OCI-LY1 (cell line): Measurements from ENCODE around the gene DUS2.

Experiments used
- H2AFZ ChIP-seq: fragments of 200-600 bp; sonication (generic), shearing (Covaris generic); 2 replicates; pipeline ENCODE4 v1.6.0; 2014; ENCODE audit warnings: antibody characterized with exemption, mild to moderate bottlenecking, low read length
- H3F3A ChIP-seq: fragments of 200-600 bp; sonication (generic), shearing (Covaris generic); 2 replicates; pipeline ENCODE4 v1.6.0; 2014; ENCODE audit warnings: mild to moderate bottlenecking, antibody characterized with exemption, low read length, moderate library complexity; ENCODE audit not compliant: insufficient read depth
- H3K27ac ChIP-seq: fragments of 200-600 bp; sonication (generic); 2 replicates; pipeline ENCODE4 v1.5.1; 2014; ENCODE audit warnings: low read length, mixed run types, mild to moderate bottlenecking, low read depth; ENCODE audit not compliant: poor library complexity, severe bottlenecking
- H3K27me3 ChIP-seq: fragments of 200-600 bp; sonication (generic); 2 replicates; pipeline ENCODE4 v1.6.0; 2014; ENCODE audit warnings: antibody characterized with exemption, mild to moderate bottlenecking, low read length, moderate library complexity; ENCODE audit not compliant: insufficient read depth
- H3K36me3 ChIP-seq: fragments of 200-600 bp; sonication (generic); 2 replicates; pipeline ENCODE4 v1.6.1; 2014; ENCODE audit warnings: mild to moderate bottlenecking, antibody characterized with exemption, low read length, moderate library complexity, mixed read lengths; ENCODE audit not compliant: insufficient read depth
- H3K4me1 ChIP-seq: fragments of 200-600 bp; sonication (generic); 2 replicates; pipeline ENCODE4 v1.5.1; 2014; ENCODE audit warnings: mild to moderate bottlenecking, low read length, moderate library complexity; ENCODE audit not compliant: insufficient read depth, severe bottlenecking
- H3K4me2 ChIP-seq: fragments of 200-600 bp; sonication (generic), shearing (Covaris generic); 2 replicates; pipeline ENCODE4 v1.6.1; 2014; ENCODE audit warnings: low read length
- H3K4me3 ChIP-seq: fragments of 200-600 bp; sonication (generic); 2 replicates; pipeline ENCODE4 v1.5.1; 2014; ENCODE audit warnings: low read length, low read depth, mild to moderate bottlenecking, mixed read lengths; ENCODE audit not compliant: poor library complexity, severe bottlenecking
- H3K79me2 ChIP-seq: fragments of 200-600 bp; shearing (Covaris generic); 2 replicates; pipeline ENCODE4 v1.6.1; 2016; ENCODE audit warnings: mixed run types, low read length, mixed read lengths; ENCODE audit not compliant: insufficient read depth
- H3K9ac ChIP-seq: fragments of 200-600 bp; sonication (generic), shearing (Covaris generic); 2 replicates; pipeline ENCODE4 v1.6.1; 2014; ENCODE audit warnings: mild to moderate bottlenecking, low read length, mixed read lengths
- H3K9me2 ChIP-seq: fragments of 200-600 bp; sonication (generic), shearing (Covaris generic); 2 replicates; pipeline ENCODE4 v1.6.1; 2014; ENCODE audit warnings: low read depth, mild to moderate bottlenecking, low read length, mixed read lengths
- H3K9me3 ChIP-seq: fragments of 200-600 bp; shearing (Covaris generic); 2 replicates; pipeline ENCODE4 v1.6.1; 2014; ENCODE audit warnings: low read length, mixed read lengths
- H4K20me1 ChIP-seq: fragments of 200-600 bp; sonication (generic), shearing (Covaris generic); 2 replicates; pipeline ENCODE4 v1.6.0; 2016; ENCODE audit warnings: mild to moderate bottlenecking, low read length; ENCODE audit not compliant: insufficient read depth
- CTCF ChIP-seq: fragments of 200-600 bp; sonication (generic), shearing (Covaris generic); IDR thresholded peaks from 2 replicates; pipeline ENCODE4 v1.5.1; 2017; ENCODE audit warnings: mild to moderate bottlenecking, antibody characterized with exemption, low read length, moderate library complexity, mixed read lengths
- EZH2 ChIP-seq: fragments of 200-600 bp; sonication (generic), shearing (Covaris generic); IDR thresholded peaks from 2 replicates; pipeline ENCODE4 v1.8.0; 2017; ENCODE audit warnings: borderline replicate concordance, mixed run types, mild to moderate bottlenecking, antibody characterized with exemption, low read length, moderate library complexity, mixed read lengths

Gene DUS2

GRCh38 chr16:68046106-68046505 is 23.0 kb downstream of the DUS2 start:
- Histone ChIP-seq H3F3A (no peaks in the 10 kb centered on the region), H3K4me2 (no peak overlapping the region), H3K27ac (no peak overlapping the region), H4K20me1 (no peaks in the 10 kb centered on the region), H3K9me2 (no peaks in the 10 kb centered on the region), H3K36me3 (peaks cover 63% of the 10 kb centered on the region), H3K27me3 (no peaks in the 10 kb centered on the region), H3K4me1 (no peaks in the 10 kb centered on the region), H3K4me3 (no peak overlapping the region), H3K79me2 (no peaks in the 10 kb centered on the region), H2AFZ (no peak overlapping the region), H3K9me3 (no peaks in the 10 kb centered on the region), H3K9ac (no peak overlapping the region)
- TF ChIP-seq EZH2 (no peak), CTCF (no peak)

- no peaks in the 10 kb centered on the region for H4K20me1 ChIP-seq
- no peaks in the 10 kb centered on the region for H3F3A ChIP-seq
- H3K27me3 ChIP-seq = no peaks in the 10 kb centered on the region
- peaks cover 63% of the 10 kb centered on the region for H3K36me3 ChIP-seq
- H3K4me3 ChIP-seq = no peak overlapping the region
- H3K4me1 ChIP-seq = no peaks in the 10 kb centered on the region
- no peak overlapping the region for H3K4me2 ChIP-seq
- no peak overlapping the region for H3K9ac ChIP-seq
- H3K79me2 ChIP-seq = no peaks in the 10 kb centered on the region
- no peaks in the 10 kb centered on the region for H3K9me2 ChIP-seq
- no peak for TF ChIP-seq CTCF
- TF ChIP-seq EZH2 = no peak
- H3K27ac ChIP-seq = no peak overlapping the region
- H3K9me3 ChIP-seq = no peaks in the 10 kb centered on the region
- no peak overlapping the region for H2AFZ ChIP-seq
Observed at GRCh38 chr16:68047987-68048386, 24.9 kb downstream of the DUS2 start.

- Histone ChIP-seq H2AFZ (no peak overlapping the region), H4K20me1 (no peaks in the 10 kb centered on the region), H3K9ac (no peak overlapping the region), H3K27me3 (no peaks in the 10 kb centered on the region), H3K4me2 (no peak overlapping the region), H3K27ac (no peak overlapping the region), H3K9me2 (no peaks in the 10 kb centered on the region), H3K79me2 (no peaks in the 10 kb centered on the region), H3K4me3 (no peak overlapping the region), H3F3A (no peaks in the 10 kb centered on the region), H3K9me3 (no peaks in the 10 kb centered on the region), H3K36me3 (peaks cover 71% of the 10 kb centered on the region), H3K4me1 (no peaks in the 10 kb centered on the region)
- TF ChIP-seq EZH2 = no peak
- TF ChIP-seq CTCF = no peak
Observed at GRCh38 chr16:68049449-68049848, 26.4 kb downstream of the DUS2 start.
